ENCODE data around the gene MOB2.

The MOB2 gene

GRCh38 chr11:1484695-1485503, 1.7 kb downstream of the MOB2 start:
- DNase-seq, result no peak

GRCh38 chr11:1484061-1484671, 2.4 kb downstream of the MOB2 start:
- no peak for DNase-seq

DNA sequence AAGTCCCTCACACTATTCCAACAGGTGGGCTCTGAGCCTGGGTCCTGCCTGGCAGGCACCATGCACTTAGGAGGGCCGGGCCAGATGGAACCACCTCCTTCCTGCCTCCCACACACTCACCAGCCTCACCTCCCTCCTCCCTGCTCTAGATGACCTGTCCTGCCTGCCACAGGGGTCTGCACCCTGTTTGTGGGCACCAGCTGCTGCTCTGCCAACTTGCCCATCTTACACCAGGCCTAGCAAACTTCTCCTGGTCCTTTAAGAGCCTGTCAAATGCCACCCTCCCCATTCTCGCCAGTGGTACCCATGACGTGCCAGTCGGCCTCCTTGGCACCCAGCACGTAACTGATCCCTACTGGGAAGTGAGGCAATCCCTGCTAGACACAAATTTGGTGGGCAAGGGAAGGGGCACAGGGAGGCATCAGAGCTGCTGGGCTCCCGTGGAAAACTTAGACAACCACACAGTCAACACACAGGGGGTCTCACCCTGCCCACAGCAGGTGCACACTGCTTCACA, 3.1 kb downstream of the MOB2 start:
- no peak for DNase-seq

DNA sequence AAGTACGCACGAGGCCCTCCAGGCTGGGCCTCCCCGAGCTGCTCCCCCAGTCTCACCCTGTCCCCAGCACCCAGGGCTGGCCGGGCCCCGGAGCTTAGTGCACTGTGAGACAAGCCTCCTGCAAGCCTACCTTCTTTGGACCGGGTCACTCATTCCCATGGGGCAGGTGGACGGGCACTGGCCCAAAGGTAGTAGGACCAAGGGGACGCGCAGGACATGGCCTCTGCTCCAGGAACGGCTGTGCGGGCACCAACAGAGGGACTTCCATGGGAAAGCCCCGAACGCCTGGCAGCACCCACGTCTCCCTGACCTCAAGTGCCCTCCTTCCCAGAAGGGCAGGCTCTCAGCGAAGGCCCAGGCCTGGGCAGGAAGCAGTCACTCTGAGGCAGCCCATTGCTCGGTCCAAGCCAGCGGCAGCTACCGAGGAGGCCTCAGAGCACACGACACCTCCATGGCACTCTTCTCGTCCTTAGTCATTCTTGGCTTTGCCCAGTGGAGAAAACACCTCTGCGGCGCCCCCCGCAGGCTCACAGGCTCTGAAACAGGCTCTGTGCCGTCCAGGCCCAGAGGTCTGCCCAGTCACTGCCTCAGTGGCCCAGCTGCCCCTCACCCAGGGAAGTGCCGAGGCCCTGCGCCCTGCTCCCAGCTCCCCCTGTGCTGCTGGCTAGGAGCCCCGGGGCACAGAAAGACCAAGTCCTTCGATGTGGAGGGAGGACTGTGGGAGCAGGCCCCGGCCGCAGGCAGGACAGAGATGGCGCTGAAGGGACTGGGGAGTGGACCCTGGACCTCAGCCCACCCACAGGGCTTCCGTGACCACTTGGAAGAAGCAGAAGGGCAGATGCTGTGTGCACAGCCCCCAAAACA, 3.8 kb downstream of the MOB2 start:
- no peak for DNase-seq

- no peak for DNase-seq
Measured at GRCh38 chr11:1481861-1482441, 4.6 kb downstream of the MOB2 start.

DNA sequence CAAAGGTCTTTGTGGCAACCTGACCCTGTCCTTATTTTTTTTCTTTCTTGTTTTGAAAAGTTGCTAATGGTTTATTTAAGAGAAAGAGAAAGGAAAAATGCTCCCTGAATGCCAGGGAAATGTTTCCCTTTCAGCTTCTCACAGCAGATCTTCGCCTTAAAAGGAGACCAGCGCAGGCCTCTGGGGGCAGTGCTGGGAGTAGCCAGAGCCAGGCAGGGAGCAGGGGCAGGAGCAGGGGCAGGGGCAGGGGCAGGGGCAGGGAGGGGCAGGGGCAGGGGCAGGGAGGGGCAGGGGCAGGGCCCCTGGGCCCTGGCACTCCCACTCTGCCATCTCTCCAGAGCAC, 5.1 kb downstream of the MOB2 start:
- no peak for DNase-seq

GRCh38 chr11:1480555-1481482, 5.8 kb downstream of the MOB2 start:
- no peak for DNase-seq

DNA sequence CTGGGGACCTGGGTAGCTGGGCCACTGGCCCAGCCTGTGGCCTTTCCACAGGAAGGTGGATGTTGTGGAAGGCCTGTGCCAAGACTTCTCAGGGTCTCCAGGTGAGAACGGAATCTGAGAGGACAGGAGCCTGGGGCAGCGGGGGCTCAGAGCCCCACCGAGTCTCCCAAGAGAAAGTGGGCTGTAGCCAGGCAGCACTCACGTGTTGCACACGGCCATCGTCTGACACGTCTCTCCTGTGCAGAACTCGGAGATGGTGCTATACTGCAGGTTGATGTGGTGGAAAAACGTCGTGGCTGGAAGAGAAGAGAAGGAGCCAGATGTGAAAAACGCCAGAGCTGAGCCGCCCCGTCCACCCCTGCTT, 6.4 kb downstream of the MOB2 start:
- no peak for DNase-seq

- no peak for DNase-seq
Measured at GRCh38 chr11:1479678-1480118, 6.9 kb downstream of the MOB2 start.

- no peak for DNase-seq
Measured at GRCh38 chr11:1479006-1479677, 7.4 kb downstream of the MOB2 start.

- DNase-seq, result no peak
Measured at GRCh38 chr11:1478544-1478943, 8.0 kb downstream of the MOB2 start.

DNA sequence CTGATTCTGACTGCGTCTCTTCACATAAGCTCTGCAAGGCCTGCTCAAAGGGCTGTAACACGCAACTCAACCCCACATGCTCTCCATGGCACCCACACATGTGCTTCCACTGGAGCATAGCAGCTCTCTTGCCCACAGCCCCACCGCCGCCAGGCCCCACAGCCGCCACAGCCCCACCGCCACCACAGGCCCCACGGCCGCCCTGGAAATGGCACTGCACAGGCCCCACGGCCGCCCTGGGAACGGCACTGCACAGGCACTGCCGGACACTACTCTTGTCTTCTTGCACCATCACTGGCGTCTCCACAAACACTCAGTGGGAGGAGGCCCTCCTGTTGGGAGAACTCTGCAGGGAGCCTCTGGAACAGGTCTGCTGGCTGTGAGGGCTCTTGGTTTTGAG, 8.6 kb downstream of the MOB2 start:
- DNase-seq, result no peak

- DNase-seq, result no peak
Measured at GRCh38 chr11:1476940-1477736, 9.4 kb downstream of the MOB2 start.

- no peak for DNase-seq
Measured at GRCh38 chr11:1475841-1476240, 10.7 kb downstream of the MOB2 start.

DNA sequence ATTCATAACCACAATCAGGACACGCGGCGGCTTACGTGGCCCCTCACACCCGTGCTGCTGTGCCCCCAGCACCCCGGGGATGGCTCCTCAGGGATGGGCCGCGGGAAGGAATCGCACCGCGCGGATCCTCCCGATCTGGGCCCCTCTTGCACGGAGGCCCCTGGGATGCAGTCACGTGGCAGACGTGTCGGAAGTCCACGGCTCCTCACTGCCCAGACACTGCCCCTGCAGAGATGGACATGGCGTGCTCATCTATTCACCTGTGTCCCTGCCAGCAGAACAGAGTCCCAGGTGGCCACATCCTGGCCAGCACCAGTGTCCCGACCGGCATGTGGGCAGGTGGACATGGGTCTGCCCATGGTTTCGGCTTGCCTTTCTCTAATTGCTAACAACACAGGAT, 12.8 kb downstream of the MOB2 start:
- no peak for DNase-seq

DNA sequence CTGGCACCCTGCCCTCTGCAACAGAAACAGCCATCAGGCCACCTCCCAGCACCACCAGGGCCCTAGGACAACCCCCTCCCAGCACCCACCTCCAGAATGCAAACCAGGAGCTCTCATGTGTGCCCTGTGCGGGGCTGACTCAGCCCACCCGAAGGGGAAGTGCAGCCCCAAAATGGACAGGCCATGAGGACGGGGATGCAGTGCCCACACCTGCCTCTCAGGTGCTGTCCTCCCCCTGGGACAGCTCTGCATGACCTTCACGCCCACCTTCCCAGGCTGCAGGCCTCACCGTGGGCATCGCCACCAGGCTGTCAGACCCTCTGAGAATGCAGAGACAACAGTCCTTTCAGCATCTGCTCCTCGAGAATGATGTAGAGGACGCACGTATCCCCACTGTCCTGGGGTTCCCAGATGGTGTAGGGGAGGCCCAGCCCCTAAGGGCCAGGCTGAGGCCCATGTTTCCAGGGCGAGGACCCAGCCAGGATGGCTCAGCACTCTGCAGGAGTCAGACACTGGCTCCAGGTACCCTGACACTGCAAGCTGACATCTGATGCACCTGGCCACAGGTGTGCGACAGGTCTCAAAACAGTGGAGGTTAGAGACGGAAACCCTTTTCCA, 13.5 kb downstream of the MOB2 start:
- DNase-seq, result no peak

DNA sequence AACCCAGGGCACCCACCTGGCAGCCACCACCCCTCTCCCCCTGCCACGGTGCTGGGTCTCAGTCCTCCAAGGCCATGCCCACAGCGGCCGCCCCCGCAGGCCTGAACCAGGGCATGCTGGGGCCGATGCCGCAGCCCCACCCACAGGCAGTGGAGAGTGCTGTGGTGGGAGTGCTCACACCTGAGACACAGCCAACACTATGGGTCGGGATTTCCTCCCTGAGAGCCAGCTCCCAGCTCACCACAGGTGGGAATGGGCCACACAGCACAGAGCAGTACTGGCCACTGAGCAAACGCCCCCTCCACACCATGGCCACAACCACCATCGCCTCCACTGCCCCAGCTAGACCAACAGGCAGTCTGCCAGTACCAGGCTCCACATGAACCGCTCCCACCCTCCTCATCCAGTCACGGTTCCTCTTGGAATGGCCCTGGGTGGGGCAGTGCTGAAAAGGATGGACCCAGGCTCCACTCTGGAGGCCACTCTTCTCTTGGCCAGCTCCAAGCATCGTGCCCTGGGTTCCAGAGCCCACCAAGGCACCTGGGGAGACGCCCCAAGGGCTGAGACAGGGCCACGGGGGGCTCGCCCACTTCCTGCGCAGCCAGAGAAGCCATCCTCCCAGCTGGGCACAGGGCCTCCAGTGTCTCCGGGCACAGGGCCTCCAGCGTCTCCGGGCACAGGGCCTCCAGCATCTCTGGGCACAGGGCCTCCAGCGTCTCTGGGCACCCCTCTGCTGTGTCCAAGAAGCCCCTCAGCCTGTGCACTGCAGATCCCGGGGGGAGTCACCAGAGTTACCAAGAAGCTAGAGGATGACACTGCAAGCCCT, 14.2 kb downstream of the MOB2 start:
- DNase-seq, result no peak

DNA sequence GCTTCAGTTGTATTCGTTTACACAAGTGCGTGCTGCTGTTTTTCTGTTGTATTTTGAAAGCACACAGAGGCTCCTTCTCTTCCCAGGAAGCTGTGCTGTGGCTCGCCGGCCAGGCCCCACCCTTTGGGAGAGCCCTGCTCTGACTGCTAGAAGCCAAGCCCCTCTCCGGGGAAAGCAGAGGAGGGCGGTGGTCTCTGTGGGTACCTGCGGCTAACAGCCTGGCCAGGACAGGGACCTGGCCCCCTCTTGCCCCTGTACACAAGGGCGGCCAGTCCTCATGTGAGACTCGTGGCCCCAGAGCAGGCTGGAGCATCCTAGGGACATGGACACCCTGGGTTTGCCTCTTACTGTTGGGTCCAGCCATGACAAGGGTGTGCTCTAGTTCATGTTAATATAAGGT, 14.8 kb downstream of the MOB2 start:
- DNase-seq, result no peak
